ENCODE data around the gene TTC7B.
"Not testable (repeated sequence)": the region's sequence is repeated elsewhere in the genome, so short reads cannot be mapped to it uniquely, and the experiment has no call there.

Gene TTC7B

DNA sequence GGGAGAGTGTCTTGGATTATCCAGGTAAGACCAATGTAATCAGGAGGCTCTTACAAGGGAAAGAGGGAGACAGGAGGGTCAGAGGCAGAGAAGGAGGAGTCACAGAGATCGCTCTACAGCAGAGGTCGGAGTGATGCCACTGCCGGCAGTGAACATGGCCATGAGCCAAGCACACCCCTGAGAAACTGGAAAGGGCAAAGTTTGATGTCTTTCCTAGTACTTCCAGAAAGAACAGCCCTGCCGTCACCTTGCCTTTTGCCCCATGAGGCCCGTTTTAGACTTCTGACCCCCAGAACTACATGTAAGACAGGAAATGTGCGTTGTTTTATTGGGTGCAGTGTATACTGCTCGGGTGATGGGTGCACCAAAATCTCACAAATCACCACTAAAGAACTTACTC lies 285.7 kb downstream of the TTC7B start:
- no peak for DNase-seq (ENCODE audit: low read depth, low spot score)

DNA sequence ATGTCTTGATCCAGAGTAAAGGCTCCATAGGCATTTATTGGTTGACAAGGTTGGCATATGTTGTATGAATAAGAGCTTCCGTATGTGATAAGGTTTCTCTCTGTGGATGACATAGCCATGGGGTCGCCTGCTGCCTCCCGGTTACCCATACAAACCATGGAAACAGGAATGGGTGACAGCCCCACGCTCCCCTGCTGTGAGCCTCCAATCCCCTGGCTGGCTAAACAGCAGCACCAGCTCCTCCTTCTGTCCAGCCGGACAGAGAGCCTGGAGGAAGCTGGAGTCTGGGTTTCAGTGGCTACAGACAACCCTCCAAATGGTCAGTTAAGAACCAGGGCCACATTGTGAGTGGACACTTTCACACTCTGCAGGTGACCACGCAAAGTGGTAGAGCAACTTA lies 288.3 kb downstream of the TTC7B start:
- DNase-seq (ENCODE audit: low read depth, low spot score): no peak

DNA sequence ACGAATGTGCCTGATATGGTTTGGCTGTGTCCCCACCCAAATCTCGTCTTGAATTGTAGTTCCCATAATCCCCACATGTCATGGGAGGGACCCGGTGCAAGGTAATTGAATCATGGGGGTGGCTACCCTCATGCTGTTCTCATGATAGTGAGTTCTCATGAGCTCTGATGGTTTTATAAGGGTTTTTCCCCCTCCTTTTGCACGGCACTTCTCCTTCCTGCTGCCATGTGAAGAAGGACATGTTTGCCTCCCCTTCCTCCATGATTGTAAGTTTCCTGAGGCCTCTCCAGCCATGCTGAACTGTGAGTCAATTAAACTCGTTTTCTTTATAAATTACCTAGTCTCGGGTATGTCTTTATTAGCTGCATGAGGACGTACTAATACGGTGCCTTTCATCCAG lies 289.7 kb downstream of the TTC7B start:
- not testable (repeated sequence) for DNase-seq (ENCODE audit: low read depth, low spot score)

DNA sequence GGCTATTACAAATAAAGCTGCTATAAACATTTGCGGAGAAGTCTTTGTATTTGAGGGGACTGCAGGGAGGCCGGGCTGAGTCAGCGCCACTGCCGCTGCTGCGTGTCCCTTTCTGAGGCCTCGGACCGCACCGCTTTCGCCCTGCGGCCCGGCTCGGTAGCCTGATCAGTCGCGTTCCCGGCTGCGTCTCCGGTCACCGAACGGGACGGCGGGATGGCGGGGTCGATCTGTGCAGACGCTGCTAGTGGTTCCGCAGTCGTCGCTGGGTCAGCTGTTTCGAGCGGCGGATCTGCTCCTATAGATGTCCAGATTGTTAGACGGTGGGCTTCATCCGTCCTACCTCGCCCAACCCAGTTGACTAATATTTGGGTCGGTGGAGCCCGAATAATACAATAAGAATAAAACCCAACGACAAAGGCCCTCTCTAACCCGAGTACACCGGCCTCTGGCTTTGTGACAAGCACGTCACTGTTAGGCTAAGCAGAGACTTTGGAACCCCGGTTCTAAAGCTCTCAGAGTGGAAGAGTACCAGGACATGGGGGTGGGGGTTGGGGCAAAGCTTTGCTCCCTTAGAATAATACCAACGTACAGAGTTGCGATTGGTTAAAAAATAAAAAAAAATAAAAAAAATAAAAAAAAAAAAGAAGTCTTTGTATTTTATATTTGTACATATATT lies 290.7 kb downstream of the TTC7B start:
- DNase-seq (ENCODE audit: low read depth, low spot score): not testable (repeated sequence)

DNA sequence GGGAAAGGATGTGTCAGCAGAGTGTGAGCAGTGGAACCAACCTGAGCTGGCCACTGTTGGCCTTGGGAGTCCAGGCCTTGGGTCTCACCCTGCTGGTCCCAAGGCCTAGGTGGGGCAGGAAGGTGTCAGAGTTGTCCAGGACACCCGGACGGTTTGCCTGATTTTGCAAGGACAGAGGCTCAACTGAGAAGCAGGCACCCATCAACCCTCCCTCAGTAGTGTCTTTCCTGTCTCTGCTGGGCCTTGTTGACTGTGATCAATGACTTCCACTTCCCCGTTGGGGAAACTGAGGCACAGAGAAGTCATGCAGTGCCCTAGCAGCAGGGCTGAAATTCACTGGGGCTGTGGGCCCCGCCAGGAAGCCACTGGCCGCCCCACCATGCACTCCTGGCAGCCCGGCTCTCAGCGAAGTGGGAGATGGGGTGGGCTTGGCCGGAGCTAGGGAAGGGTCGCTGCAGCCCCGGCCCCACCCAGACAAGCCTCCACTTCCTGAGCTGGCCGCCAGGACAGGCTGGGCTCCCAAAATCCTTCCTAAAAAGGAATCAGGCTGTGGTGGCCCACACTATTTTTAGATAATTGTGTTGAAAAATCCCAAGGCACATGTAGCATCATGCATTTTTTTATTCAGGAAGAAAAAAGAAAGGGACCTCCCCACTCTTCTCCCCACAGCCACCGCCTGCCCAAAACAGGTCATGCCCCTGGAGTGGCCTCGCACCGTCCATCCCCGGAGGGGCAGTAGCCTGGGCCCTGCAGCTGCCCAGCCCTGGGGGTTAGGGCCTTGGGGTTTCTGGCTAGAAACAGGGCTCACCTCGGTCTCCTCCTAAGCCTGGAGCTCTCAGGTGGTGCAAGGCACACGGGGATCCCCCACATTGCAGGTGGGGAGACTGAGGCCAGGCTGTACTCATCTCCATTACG lies 292.0 kb downstream of the TTC7B start:
- DNase-seq (ENCODE audit: low read depth, low spot score): no peak

DNA sequence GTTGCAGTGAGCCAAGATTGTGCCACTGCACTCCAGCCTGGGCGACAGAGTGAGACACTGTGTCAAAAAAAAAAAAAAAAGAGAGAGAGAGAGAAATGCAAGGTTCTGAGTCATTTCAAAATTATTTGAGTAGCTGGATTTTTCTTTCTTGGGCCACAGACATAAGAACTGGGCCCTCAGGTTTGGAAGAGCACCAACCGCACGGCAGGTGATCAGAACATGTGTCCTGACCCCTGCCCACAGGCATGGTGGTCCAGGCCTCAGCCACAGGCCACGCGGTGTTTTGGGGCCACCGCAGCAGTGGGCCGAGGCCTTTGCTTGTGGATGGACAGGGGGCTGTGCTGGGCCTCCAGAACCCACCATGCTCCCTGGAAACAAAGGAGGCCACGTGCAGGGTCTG lies 292.7 kb downstream of the TTC7B start:
- DNase-seq (ENCODE audit: low read depth, low spot score): peak; percentile 70

DNA sequence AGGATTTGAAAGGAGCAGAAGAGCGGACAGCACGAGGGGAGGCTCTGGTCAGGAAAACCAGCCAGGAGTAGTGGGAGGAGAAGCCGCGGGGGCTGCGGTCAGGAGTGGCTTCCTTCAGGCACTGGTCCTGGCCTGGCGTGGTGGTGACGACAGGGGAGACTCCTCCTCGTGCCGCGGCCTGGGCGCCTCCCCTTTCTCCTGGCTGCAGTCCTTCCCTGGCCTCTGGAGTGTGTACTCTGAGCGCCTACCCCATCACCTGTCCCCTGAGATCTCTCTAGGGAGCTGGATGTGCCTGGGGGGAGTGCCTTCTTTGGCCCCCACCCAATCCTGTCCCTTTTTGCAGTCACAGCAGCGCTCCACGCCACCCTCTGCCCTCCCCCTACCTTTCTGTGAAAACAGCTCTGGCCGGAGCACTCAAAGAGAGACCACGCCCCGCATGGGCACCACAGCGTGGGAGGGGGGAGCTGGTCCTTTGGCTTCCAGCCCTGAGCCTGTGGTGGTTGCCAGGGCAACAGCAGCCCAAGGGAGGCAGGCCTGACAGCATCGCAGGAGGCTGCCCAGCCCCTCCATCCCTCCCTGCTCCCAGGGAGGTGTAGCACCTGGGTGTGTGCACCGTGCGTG lies 293.5 kb downstream of the TTC7B start:
- peak; percentile 96 for DNase-seq (ENCODE audit: low read depth, low spot score)

DNA sequence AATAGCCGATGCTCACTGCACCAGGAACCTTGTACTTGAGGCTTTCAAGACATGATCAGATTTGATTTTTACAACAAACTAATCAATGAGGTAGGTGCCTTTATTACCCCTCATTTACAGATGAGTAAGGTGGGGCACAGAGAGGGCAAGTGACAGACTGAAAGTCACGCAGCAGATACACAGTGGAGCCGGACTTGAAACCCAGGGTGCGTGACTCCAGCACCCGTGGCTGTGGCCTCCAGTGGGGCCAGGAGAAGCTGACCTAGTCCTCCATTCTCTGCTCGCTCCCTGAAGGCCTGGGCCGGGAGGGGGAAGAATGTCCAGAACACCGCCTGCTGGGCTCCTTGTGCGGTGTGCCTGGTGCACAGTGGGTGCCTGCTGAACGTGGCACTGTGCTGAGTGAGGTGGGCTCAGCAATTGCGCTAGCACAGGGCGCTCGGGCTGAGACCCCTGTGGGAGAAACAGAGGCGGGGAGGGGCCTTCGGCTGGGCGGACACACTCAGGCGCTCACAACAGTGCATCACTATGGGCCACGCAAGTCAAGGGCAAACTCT lies 294.2 kb downstream of the TTC7B start:
- DNase-seq (ENCODE audit: low read depth, low spot score): no peak

DNA sequence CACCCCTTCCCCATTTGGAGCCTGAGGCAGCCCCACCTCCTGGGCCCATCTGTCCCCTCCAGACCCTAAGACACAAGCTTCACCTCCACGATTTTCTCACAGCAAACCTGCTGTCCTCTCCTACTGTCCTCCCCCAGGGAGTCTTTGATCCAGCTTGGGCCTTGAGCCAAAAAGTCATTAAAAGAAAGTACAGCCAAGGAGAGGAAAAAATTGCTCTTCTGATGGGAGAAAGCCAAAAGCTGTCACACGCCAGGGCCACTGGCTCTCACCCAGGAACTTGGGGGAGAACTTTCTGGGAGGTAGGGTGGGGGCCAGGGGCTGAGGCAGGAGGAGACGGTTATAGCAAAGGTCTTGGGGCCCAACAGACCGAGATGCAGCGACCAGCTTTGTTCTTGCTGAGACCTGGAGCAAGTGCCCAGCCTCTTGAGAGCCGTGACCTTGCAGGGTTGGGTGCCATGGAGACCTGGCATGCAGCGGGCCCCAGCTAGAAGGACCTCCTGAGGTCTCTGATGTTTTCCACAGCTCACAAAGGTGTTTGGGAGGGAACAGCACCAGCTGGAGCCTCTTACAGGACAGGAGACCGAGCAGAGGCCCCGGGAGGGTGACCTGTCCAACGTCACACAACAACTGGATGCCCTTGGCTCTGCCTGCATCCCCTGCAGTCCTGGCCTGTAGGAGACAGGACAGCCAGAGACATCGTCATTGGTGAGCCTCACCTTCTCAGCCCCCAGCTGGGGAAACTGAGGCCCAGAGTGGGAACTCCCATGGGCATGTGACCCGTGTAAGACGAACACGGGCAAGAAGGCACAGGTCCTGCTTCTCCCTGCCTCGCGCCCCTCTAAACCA lies 294.9 kb downstream of the TTC7B start:
- peak; percentile 78 for DNase-seq (ENCODE audit: low read depth, low spot score)

DNA sequence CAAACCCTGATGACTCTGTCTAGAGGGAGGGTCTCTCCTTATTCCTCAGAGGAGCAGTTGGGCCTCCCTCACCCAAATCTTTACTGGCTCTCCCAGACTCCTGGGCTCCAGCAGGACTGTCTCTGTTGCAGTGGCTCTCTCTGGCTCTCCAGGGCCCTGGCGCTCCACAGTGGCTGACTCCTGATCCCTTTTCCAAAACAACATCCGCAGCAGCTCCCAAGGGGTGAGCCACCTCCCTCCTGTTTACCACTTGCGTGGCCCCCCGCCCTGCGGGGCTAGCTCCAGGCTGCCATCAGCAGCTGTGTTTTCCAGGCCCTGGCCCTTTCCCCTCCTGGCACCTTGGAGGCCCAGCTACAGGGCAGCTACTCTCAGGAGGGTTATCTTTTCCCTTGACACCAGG lies 295.9 kb downstream of the TTC7B start:
- DNase-seq (ENCODE audit: low read depth, low spot score): no peak

DNA sequence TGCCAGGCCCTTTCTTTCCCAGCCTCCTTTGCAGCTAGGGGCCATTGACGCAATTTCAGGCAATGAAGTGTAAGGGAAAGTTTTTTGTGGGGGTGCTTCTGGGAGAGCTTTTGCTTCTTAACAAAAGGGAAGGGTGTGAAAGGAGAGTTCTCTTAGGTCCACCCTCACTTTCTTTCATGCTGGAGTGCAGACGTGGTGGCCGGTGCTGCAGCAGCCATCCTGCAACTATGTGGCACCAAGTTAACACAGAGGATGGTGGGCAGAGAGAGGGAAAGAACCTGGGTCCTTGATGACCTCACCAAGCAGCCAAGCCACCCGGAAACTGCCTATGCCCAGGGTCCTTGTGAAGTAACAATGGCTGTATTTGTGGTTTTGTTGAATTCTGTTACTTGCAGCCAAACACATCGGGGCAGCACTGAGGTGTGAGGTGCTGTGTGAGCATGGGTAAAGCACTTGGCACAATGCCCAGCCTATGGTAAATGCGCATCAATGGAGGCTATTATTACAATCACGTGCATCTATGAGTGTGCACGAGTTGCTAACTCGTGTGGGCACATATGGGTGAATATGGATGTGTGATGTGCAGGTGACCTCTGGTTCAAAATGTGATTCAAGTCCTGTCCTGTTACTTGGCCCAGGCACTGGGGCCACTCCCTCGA lies 296.8 kb downstream of the TTC7B start:
- no peak for DNase-seq (ENCODE audit: low read depth, low spot score)

DNA sequence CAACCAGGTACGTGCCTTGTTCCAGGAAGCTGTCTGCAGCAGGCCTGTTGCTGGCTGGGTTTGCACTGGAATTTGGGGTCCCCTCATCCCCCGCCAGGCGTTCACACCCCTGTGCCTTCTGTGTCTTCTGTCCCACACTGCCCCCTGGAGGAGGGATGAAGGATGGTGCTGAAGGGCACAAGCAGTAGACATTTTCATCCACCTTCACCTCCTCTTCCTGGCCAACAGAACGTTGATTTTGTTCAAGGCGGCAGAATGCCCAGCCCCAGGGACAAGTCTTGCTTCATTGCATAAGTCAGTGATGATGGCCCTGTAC lies 297.3 kb downstream of the TTC7B start:
- DNase-seq (ENCODE audit: low read depth, low spot score): no peak

DNA sequence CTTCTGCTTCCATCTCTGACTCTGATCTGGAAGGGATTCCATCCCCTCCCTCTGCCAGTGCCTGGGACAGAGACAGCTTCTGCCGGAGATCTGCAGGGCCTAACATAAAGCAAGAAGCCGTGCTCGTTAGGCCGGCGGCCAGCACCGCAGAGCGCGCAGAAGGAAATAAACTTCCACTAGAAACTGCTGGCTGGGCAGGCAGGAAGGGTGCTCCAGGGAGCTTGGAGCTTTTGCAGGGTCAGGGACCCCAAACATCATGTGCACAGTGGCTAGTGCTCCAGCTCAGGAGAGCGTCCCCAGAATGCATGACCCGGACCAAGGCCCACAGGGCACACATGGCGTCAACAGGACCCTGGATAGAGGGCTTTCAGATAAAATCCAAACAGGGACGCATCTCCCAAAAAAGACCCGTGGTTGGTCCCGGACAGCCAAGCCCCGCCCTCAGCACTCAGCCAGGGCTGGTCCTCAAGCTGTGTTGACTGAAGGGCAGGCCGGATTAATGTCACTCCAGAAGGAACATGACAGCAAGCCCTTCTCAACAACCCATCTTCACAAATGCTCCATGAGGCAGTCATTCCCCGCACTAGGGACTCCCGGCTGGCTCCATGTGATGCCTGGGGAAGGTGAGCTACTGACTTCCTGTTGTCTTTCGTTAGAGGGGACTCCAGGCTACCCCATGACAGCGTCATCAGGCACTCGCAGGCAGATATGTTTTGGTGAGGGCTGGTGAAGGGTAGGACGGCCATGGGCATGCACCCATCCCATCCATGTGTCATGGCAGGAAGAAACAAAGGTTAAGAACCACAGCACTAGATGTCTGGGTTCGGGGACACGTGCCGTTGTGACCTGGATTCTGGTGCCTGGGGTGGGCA lies 297.9 kb downstream of the TTC7B start:
- DNase-seq (ENCODE audit: low read depth, low spot score): no peak

DNA sequence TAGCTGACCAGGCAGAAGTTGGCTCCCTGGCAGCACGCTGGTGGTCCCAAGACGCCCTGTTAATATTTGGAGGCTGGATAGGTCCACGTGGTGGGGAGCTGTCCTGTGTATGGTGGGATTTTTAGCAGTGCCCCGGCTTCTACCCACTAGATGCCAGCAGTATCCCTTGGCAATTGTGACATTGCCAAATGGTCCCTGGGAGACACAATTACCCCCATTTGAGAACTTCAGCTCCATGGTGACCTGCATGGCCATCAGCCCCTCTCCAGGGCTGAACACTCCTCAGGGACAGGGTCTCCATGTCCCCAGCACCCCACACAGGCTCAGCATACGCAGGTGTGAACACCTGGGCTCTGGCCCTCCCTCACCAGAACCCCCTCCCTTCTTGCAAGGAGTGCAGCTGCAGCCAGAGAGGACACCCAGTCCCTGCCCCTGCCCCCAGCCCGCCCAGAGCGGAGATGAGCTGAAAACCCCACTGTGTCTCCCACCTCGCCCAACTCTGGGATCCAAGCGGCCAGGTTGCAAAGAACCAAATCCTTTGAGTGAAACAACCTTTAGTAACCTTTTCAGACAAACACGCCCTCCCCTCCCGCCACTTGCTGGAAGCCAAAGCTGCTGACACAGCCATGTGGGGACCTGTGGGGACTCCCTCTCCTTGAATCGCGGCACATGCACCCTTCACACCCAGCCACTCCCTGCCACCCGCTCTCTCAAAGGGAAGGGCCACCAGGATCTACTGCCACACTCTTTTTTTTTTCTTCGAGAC lies 299.0 kb downstream of the TTC7B start:
- no peak for DNase-seq (ENCODE audit: low read depth, low spot score)

DNA sequence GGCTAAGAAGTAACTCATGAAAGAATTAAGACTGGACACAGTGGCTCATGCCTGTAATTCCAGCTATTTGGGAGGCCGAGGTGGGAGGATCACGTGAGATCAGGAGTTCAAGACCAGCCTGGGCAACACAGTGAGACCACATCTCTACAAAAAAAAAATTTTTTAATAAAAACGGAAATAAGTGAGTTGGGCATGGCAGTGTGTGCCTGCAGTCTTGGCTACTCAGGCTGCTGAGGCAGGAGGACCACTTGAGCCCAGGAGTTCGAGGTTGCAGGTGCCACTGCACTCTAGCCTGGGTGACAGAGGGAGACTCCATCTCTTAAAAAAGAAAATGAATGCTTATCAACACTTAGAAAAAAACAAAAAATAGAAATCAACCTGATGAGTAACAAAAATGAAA lies 301.7 kb downstream of the TTC7B start:
- no peak for DNase-seq (ENCODE audit: low read depth, low spot score)

DNA sequence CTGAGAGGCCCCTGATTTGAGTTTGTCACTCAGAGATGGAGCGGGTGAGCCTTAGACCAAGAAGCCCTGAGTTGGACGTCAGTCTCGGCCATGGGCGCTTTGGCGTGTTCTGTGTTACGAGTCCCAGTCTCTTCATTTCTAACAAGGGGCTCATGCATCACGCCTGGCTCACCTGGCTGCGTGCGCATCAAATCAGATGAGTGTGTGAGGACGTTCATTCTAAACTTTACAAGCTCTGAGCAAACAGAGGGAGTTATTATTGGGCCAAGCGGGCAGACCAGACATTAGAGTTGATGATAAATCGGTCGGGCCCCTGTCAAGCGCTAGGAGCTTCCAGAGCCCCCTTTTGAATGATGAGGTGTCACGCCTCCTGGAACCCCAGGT lies 302.2 kb downstream of the TTC7B start:
- DNase-seq (ENCODE audit: low read depth, low spot score): no peak

DNA sequence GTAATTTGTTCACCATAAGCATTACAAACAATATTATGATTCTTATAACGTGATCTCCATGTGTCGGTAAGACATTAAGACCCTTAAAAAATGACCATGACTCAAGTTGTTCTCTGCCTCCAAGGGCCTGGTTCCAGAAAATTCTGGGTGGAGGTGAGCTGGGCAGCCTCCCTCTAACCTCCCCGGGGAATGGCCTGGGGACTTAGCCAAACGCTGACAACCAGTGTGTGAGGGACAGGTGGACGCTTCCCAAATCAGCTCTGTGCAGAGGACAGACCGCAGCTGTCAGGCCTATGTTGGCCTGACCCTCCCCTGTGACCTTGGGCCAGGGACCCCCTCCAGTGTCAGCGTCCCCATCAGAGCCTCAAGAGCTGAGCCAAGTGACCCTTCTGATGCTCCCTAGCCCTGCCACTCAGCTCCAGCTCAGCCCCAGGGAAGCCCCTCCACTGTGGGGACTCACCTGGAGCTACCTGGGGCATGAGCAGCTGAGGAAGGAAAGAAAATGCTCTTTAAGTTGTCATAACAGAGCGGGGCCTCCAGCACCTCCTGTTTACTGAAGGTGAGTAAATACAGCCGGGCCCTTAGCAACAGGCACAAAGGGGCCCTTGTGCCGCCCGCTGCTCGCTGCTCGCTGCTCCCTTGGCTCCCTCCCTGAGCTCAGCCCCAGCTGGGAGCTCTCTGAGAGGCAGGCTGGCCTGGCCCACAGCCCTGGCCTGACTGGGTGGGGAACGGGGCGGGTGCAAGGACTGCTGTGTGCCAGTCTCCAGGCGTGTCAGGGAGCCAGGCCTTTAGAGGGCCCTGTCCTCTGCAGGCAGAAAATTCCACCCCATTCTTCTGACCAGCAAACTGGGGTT lies 302.8 kb downstream of the TTC7B start:
- DNase-seq (ENCODE audit: low read depth, low spot score): peak; percentile 89

DNA sequence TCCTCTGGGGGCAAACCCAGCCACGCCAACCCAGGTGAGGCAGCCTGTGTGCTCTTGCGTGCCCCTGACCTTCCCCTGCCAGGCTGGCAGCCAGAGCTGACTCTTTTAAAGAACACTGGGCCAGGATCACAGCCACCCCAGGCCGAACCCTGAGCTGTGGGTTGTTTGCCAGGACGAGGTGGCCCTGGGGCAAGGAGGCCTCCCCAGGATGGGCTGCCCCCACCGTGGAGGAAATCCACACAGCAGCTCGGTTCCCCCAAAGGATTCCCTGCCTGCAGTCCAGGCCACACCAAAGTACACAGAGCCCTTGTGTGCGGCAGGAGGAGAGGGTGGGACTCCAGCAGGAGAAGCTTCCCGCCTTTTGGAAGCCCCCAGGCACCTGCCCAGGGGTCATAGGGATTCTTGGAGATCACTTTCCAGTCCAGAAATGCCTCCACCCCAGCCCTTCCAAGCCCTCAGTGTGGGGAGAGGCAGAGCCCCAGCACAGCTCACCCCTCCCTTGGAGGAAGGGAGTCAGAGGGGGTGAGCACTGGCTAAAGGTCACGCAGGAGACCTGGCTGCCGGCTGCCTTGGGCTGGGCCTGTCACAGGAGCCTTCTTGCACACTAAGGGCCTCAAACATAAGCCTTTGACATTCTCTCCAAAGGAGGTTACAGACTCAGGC lies 303.8 kb downstream of the TTC7B start:
- DNase-seq (ENCODE audit: low read depth, low spot score): no peak
